Gastrocnemius medialis (tissue), 4 donors: ENCODE results near the gene PRUNE2.

Experiments
- CTCF ChIP-seq, 5 experiments: fragments of 450-650 bp in 3 of 5; fragments of 200-600 bp in 2 of 5; sonication (generic) in 2 of 5; IDR thresholded peaks in 4 of 5; conservative IDR thresholded peaks in 1 of 5; 1 replicate in 4 of 5; 2 replicates in 1 of 5; pipeline ENCODE4 v1.5.1; 2016 to 2019; ENCODE audit warnings: antibody characterized with exemption in 5 of 5, mild to moderate bottlenecking in 3 of 5, moderate library complexity in 3 of 5
- POLR2A ChIP-seq, 2 donors: fragments of 450-650 bp; IDR thresholded peaks; one replicate each; pipeline ENCODE4 v1.6.1; 2017; ENCODE audit warnings: antibody characterized with exemption in 2 of 2, mild to moderate bottlenecking in 2 of 2, moderate library complexity in 2 of 2

- TF ChIP-seq CTCF (IDR thresholded peaks at IDR 0.05 in 4 of 5, conservative IDR thresholded peaks at IDR 0.05 in 1 of 5): no peak
- no peak for TF ChIP-seq POLR2A (IDR thresholded peaks at IDR 0.05)
Observed at GRCh38 chr9:76642074-76642473, 263.8 kb downstream of the PRUNE2 start.
